Hepatocyte (in vitro differentiated cells): Measurements from ENCODE around the gene GNAS. TPM values are rescaled to one million over a fixed set of nuclear protein-coding genes. Genes with fewer than 3 reads are reported as not detected.

Experiments
- DNase-seq: peaks from one replicate; pipeline ENCODE4 v3.0.0-alpha.2; 2016; ENCODE audit warnings: low spot score
- H2AFZ ChIP-seq: fragments of 200-600 bp; sonication (generic); 2 replicates; pipeline ENCODE4 v1.6.0; 2016; ENCODE audit warnings: antibody characterized with exemption, mild to moderate bottlenecking
- H3K27ac ChIP-seq: fragments of 200-600 bp; sonication (generic); 2 replicates; pipeline ENCODE4 v1.5.1; 2016; ENCODE audit warnings: mild to moderate bottlenecking
- H3K27me3 ChIP-seq: fragments of 200-600 bp; sonication (generic); 2 replicates; pipeline ENCODE4 v1.6.1; 2016
- H3K36me3 ChIP-seq: fragments of 200-600 bp; sonication (generic); replicated peaks from 2 replicates; pipeline ENCODE4 v1.5.1; 2016; ENCODE audit warnings: low read depth; ENCODE audit not compliant: insufficient read depth
- H3K4me1 ChIP-seq: fragments of 200-600 bp; sonication (generic); 2 replicates; pipeline ENCODE4 v1.5.1; 2016; ENCODE audit warnings: mild to moderate bottlenecking, moderate library complexity; ENCODE audit not compliant: insufficient read depth
- H3K4me2 ChIP-seq: fragments of 200-600 bp; sonication (generic); 2 replicates; pipeline ENCODE4 v1.6.0; 2016
- H3K4me3 ChIP-seq: fragments of 200-600 bp; sonication (generic); 2 replicates; pipeline ENCODE4 v1.5.1; 2016; ENCODE audit warnings: mild to moderate bottlenecking
- H3K79me2 ChIP-seq: fragments of 200-600 bp; sonication (generic); 2 replicates; pipeline ENCODE4 v1.6.0; 2017; ENCODE audit warnings: mild to moderate bottlenecking
- H3K9me2 ChIP-seq: fragments of 200-600 bp; sonication (generic); replicated peaks from 2 replicates; pipeline ENCODE4 v1.6.0; 2017; ENCODE audit warnings: mild to moderate bottlenecking; ENCODE audit not compliant: insufficient read depth
- H3K9me3 ChIP-seq: fragments of 200-600 bp; sonication (generic); 2 replicates; pipeline ENCODE4 v1.5.1; 2016; ENCODE audit warnings: low read depth, mild to moderate bottlenecking
- H4K20me1 ChIP-seq: fragments of 200-600 bp; sonication (generic); 2 replicates; pipeline ENCODE4 v1.6.0; 2016; ENCODE audit warnings: mild to moderate bottlenecking; ENCODE audit not compliant: insufficient read depth, poor library complexity, severe bottlenecking
- EZH2 ChIP-seq: fragments of 200-600 bp; sonication (generic); IDR thresholded peaks from 2 replicates; pipeline ENCODE4 v1.6.1; 2016; ENCODE audit warnings: antibody characterized with exemption, mild to moderate bottlenecking, borderline replicate concordance
- EZH2phosphoT487 ChIP-seq: fragments of 200-600 bp; sonication (generic); IDR thresholded peaks from one replicate; pipeline ENCODE4 v1.6.1; 2018; ENCODE audit warnings: antibody characterized with exemption, mild to moderate bottlenecking, low read depth, moderate library complexity; ENCODE audit not compliant: unreplicated experiment, severe bottlenecking
- WGBS: methylation state at CpG from one replicate; pipeline ENCODE4 v1.1.6; 2016; ENCODE audit warnings: low lambda C conversion rate; ENCODE audit errors: missing lambda C conversion rate; 5-methylcytosine and 5-hydroxymethylcytosine counted together
- polyA plus RNA-seq: library from polyadenylated mRNA; unstranded; fragments of >200 nt; fragmentation: Nextera tagmentation; extraction: Ambion mirVana; gene quantifications from 2 replicates; pipeline ENCODE4 v1.2.1, GENCODE V29; 2016
- total RNA-seq: library from RNA; depleted of rRNA; stranded (reverse); fragments of >200 nt; gene quantifications from 2 replicates; pipeline ENCODE4 v1.2.3, GENCODE V29; 2014
- TF ChIP-seq, protein P1 (sequence below): fragments of 200-600 bp; sonication (generic); IDR thresholded peaks from 2 replicates; pipeline ENCODE4 v1.5.1; 2016; ENCODE audit warnings: antibody characterized with exemption, mild to moderate bottlenecking; ENCODE audit not compliant: poor library complexity

GNAS gene
- total and polyA plus RNA-seq, 2 experiments from 2014 or later: 897 to 1,649 TPM

DNA sequence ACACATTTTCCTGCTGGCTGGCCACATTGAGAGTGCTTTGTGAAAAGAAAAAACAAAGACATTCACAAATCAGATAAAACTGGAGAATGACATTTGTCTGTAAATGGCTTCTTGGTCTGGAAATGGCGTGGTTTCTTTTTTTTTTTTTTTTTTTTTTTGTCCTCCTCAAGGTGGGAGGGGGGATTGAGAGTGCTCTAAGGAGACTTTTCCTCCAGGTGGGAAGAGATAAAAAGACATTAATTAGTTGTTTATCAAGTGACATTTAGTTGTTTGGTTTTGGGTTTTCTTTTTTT, 40.4 kb downstream of the GNAS start:
- no peak for DNase-seq
- Histone ChIP-seq H3K4me3 (peak overlapping the region; percentile 97), H3K27me3 (no peaks in the 10 kb centered on the region), H3K79me2 (peaks cover 75% of the 10 kb centered on the region), H3K9me2 (no peaks in the 10 kb centered on the region), H3K36me3 (no peaks in the 10 kb centered on the region), H2AFZ (no peak overlapping the region), H3K4me1 (peaks cover 45% of the 10 kb centered on the region), H4K20me1 (peaks cover 51% of the 10 kb centered on the region), H3K27ac (peak overlapping the region; percentile 100), H3K4me2 (peak overlapping the region; percentile 83), H3K9me3 (no peaks in the 10 kb centered on the region)
- TF ChIP-seq EZH2phosphoT487: no peak
- TF ChIP-seq, protein P1, sequence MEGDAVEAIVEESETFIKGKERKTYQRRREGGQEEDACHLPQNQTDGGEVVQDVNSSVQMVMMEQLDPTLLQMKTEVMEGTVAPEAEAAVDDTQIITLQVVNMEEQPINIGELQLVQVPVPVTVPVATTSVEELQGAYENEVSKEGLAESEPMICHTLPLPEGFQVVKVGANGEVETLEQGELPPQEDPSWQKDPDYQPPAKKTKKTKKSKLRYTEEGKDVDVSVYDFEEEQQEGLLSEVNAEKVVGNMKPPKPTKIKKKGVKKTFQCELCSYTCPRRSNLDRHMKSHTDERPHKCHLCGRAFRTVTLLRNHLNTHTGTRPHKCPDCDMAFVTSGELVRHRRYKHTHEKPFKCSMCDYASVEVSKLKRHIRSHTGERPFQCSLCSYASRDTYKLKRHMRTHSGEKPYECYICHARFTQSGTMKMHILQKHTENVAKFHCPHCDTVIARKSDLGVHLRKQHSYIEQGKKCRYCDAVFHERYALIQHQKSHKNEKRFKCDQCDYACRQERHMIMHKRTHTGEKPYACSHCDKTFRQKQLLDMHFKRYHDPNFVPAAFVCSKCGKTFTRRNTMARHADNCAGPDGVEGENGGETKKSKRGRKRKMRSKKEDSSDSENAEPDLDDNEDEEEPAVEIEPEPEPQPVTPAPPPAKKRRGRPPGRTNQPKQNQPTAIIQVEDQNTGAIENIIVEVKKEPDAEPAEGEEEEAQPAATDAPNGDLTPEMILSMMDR: no peak
- TF ChIP-seq EZH2: no peak
- WGBS: 7% methylated on average over 1 of the region's 1 CpG

DNA sequence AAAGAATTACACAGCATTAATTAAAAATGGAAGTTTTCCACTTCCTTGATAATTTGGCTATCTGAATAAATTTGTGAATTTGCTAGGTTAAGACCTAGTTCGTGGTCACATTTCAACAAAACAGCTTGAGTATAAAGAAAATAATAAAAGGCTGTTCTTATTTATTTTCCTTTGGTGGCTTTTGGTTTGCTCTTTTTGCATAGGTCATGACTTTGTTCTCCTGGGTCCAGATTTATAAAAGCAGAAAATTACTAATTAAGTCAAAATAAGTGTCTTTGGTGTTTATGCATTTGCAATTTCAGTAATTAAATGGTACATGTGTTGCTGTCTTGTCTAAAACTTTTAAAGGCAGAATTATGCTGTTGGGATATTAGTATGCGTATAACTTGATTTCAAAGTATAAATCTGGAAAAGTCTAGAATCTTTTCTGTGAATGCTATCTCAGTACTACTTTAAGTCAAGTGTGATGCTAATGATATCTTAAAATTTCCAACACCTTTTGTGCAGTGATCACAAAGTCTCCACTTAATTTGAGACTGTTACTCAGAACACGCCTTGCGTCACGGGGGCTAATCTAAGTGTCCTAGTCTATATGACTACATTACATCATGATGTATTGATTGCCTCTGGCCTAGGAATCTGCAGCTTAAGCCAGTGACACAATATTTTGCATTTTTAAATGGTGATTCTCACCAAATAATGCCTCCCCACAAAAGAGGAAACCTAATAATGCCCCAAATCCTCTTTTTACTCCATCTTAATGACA, 41.0 kb downstream of the GNAS start:
- H2AFZ ChIP-seq: no peak overlapping the region
- no peak for TF ChIP-seq EZH2phosphoT487
- TF ChIP-seq, protein P1: no peak
- TF ChIP-seq EZH2: no peak
- H4K20me1 ChIP-seq: peaks cover 57% of the 10 kb centered on the region
- peak overlapping the region; percentile 83 for H3K4me2 ChIP-seq
- DNase-seq: no peak
- 33% methylated on average over 5 of the region's 5 CpGs for WGBS
- peak overlapping the region; percentile 100 for H3K27ac ChIP-seq
- H3K36me3 ChIP-seq: no peaks in the 10 kb centered on the region
- no peaks in the 10 kb centered on the region for H3K9me3 ChIP-seq
- H3K9me2 ChIP-seq: no peaks in the 10 kb centered on the region
- peak overlapping the region; percentile 97 for H3K4me3 ChIP-seq
- peaks cover 75% of the 10 kb centered on the region for H3K79me2 ChIP-seq
- H3K4me1 ChIP-seq: peaks cover 45% of the 10 kb centered on the region
- H3K27me3 ChIP-seq: no peaks in the 10 kb centered on the region

DNA sequence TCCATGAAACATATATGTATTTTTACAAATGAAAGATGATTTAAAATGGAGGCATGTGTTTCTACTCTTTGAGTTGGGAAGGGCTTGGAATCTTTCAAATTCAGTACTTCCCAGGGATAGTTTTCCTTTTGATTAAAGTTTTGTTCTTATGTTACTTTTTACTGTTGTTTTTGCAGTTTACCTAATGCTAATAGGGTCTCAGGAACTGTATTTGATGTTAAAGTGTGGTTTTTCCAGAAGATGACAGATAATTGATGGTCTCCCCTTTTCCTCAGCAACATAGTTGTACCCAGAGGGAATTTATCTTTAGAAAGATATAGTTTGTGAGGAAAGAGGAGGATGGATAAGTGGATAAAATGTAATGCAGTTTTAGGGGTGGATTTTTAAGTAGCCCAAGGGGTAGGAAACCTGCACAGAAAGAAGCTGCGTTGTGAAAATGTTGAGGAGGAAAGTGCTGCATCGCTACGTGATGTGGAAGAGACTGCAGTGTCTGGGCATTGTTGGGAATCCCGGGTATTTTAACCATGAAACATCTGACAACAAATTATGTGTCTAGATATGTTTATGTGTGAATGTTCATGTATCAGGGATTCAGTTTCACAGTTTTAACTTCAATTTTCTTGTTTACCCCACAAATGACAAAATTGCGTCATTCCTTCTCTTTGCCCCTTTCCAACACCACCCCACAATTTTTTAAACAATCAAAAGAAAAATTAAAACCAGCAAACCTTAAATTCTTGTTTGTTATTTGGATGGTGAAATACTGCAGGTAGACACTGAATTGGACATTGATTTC, 42.3 kb downstream of the GNAS start:
- Histone ChIP-seq H3K4me3 (peak overlapping the region; percentile 97), H3K4me2 (peak overlapping the region; percentile 83), H3K36me3 (no peaks in the 10 kb centered on the region), H3K9me2 (no peaks in the 10 kb centered on the region), H2AFZ (no peak overlapping the region), H4K20me1 (peaks cover 71% of the 10 kb centered on the region), H3K4me1 (peaks cover 49% of the 10 kb centered on the region), H3K79me2 (peaks cover 83% of the 10 kb centered on the region), H3K27ac (peak overlapping the region; percentile 100), H3K9me3 (no peaks in the 10 kb centered on the region), H3K27me3 (no peaks in the 10 kb centered on the region)
- WGBS: 31% methylated on average over 5 of the region's 5 CpGs
- no peak for DNase-seq
- no peak for TF ChIP-seq EZH2
- no peak for TF ChIP-seq EZH2phosphoT487
- TF ChIP-seq, protein P1: no peak
